GM15510 (cell line): ENCODE measurements around the gene SYP.

Experiments
- POLR2A ChIP-seq: IDR thresholded peaks from 3 replicates; pipeline ENCODE4 v1.6.1; 2011; ENCODE audit warnings: borderline replicate concordance; ENCODE audit not compliant: insufficient read length; ENCODE audit errors: extremely low read depth

SYP gene

GRCh38 chrX:49199906-49200771 is at the start of gene SYP:
TSS of gene SYP (minus strand) at chrX:49200193. CDS start at chrX:49200186, 7 bp downstream.
- peak; percentile 89 for TF ChIP-seq POLR2A

GRCh38 chrX:49249616-49250015 is 49.6 kb upstream of the SYP start:
- TF ChIP-seq POLR2A, result no peak

DNA sequence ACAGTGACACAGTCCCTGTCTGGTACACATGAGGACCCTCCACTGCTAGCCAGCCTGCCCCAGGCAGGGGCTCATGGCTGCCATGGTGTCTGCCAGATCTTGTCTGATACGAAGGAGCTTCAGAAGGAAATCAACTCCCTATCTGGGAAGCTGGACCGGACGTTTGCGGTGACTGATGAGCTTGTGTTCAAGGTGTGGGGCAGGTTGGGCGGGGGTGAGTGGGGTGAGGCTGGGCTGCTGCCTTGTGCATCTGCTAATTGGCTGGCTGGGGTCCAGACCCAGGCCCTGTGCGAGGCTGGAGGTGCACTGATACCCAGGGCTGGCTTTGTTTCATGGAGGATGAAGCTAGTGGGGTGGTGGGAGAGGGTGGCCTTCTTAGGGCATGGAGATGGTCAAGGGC is 49.1 kb upstream of the SYP start:
- no peak for TF ChIP-seq POLR2A

DNA sequence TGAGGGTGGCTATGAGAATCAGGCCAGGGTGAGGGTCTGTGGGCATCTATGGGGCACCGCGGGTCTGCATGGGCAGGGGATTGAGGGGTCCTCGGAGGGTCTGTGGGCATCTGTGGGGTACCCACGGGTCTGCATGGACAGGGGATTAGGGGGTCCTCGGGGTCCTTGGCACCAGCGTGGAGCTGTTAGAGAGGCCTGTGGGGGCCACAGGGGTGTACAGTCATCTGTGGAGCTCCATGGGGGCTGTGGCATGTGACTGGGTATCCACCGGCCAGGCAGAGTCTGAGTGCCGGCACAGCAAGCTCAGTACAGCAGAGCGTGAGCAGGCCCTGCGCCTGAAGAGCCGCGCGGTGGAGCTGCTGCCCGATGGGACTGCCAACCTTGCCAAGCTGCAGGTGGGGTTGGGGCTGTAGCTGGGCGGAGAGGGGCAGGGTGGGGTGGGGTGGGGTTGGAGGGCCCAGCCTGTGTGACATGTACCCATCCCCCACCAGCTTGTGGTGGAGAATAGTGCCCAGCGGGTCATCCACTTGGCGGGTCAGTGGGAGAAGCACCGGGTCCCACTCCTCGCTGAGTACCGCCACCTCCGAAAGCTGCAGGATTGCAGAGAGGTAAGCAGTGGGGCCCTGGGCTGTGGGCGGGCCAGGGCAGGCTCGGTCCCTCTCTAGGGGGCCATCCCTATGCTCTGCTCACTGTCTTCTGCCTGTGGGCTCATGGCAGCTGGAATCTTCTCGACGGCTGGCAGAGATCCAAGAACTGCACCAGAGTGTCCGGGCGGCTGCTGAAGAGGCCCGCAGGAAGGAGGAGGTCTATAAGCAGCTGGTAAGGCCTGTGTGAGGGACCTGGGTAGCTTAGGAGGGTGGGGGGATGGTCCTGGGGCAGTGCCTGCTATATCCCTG is 48.2 kb upstream of the SYP start:
- no peak for TF ChIP-seq POLR2A

DNA sequence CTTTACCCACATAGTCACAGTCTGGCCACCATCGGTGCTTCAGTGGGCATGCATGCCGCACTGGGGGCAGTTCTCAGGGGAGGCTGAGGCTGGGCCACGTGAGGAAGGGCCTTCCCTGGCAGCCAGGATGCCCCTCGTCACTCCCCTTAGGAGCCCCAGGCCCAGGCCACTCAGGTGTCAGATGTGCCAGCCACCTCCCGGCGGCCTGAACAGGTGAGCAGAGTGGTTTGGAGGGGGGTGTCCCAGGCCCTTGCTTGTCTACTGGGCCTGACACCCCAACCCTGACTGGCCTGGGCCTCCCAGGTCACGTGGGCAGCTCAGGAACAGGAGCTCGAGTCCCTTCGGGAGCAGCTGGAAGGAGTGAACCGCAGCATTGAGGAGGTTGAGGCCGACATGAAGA is 47.4 kb upstream of the SYP start:
- no peak for TF ChIP-seq POLR2A

- TF ChIP-seq POLR2A, result no peak
Measured at GRCh38 chrX:49246541-49246940, 46.5 kb upstream of the SYP start.

GRCh38 chrX:49244207-49244606 is 44.2 kb upstream of the SYP start:
- TF ChIP-seq POLR2A, result no peak

GRCh38 chrX:49243166-49243565 is 43.2 kb upstream of the SYP start:
- TF ChIP-seq POLR2A, result no peak

DNA sequence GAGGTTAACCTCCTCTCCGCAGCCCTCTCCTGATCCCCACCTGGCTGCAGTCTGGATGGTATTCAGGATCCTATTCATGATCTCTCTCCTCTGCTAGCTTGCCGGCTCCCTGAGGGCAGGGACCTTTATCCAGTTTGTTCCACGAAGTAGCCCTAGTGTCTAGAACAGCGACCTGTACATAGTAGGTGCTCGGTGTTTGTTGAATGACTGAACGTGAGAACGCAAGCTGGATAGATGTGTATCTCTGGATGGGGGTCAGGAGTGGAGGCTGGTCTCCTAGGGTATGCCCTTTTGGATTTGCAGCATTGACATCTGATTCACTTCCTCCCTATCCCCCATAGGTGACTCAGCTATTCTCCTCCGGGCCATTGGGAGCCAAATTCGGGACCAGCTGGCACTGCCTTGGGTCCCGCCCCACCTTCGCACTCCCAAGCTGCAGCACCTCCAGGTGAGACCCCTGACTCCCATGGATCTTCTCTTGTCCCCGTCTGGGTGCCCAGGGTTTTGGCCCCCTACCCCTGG is 42.6 kb upstream of the SYP start:
- TF ChIP-seq POLR2A, result no peak

DNA sequence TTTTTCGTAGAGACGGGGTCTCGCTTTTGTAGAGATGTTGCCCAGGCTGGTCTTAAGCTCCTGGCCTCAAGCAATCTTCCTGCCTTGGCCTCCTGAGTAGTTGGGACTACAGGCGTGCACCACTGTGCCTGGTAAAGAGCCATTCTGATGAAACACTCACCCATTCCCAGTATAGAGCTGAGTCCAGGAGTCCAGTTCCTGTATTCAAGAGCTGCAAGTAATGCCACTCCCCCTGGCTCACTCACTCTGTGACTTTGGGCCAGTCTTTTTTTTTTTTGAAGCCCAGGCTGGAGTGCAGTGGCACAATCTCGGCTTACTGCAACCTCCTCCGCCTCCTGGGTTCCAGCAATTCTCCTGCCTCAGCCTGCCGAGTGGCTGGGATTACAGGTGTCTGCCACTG is 38.7 kb upstream of the SYP start:
- no peak for TF ChIP-seq POLR2A

- TF ChIP-seq POLR2A, result no peak
Measured at GRCh38 chrX:49237060-49237459, 37.1 kb upstream of the SYP start.

- no peak for TF ChIP-seq POLR2A
Measured at GRCh38 chrX:49233887-49234555, 34.0 kb upstream of the SYP start.

GRCh38 chrX:49233176-49233575 is 33.2 kb upstream of the SYP start, which contains the start of gene CACNA1F:
TSS of gene CACNA1F (minus strand) at chrX:49233340. CDS start at chrX:49233309, 31 bp downstream.
- no peak for TF ChIP-seq POLR2A

- no peak for TF ChIP-seq POLR2A
Measured at GRCh38 chrX:49232525-49232924, 32.5 kb upstream of the SYP start.
